Neural cell (in vitro differentiated cells): Measurements from ENCODE around the gene CFAP58. TPM values are rescaled to one million over a fixed set of nuclear protein-coding genes. Genes with fewer than 3 reads are reported as not detected.

Experiments
- H2AFZ ChIP-seq: fragments of 200-600, 300-800 bp; sonication (generic), shearing (Covaris generic); 2 replicates; pipeline ENCODE4 v1.6.0; 2014; ENCODE audit warnings: low read depth, mild to moderate bottlenecking, antibody characterized with exemption, low read length, moderate library complexity
- H3F3A ChIP-seq: fragments of 200-600 bp; shearing (Covaris generic); 2 replicates; pipeline ENCODE4 v1.6.1; 2016; ENCODE audit warnings: mild to moderate bottlenecking, moderate library complexity, mixed read lengths, antibody characterized with exemption, low read length; ENCODE audit not compliant: insufficient read depth, poor library complexity, severe bottlenecking
- H3K27ac ChIP-seq: fragments of 200-600, 300-800 bp; sonication (generic), shearing (Covaris generic); 2 replicates; pipeline ENCODE4 v1.5.1; 2014; ENCODE audit warnings: mild to moderate bottlenecking, low read length, moderate library complexity
- H3K27me3 ChIP-seq: fragments of 300-800, 200-600 bp; sonication (generic), shearing (Covaris generic); 2 replicates; pipeline ENCODE4 v1.6.0; 2014; ENCODE audit warnings: mild to moderate bottlenecking, low read depth, low read length, moderate library complexity; ENCODE audit not compliant: insufficient read depth
- H3K36me3 ChIP-seq: fragments of 300-800, 200-600 bp; sonication (generic), shearing (Covaris generic); 2 replicates; pipeline ENCODE4 v1.5.1; 2014; ENCODE audit warnings: mild to moderate bottlenecking, antibody characterized with exemption, low read length, moderate library complexity; ENCODE audit not compliant: insufficient read depth
- H3K4me2 ChIP-seq: fragments of 300-800, 200-600 bp; sonication (generic), shearing (Covaris generic); 2 replicates; pipeline ENCODE4 v1.6.0; 2014; ENCODE audit warnings: mild to moderate bottlenecking, low read length
- H3K4me3 ChIP-seq: fragments of 300-800, 200-600 bp; sonication (generic), shearing (Covaris generic); 2 replicates; pipeline ENCODE4 v1.5.1; 2014; ENCODE audit warnings: mild to moderate bottlenecking, low read length, moderate library complexity
- H3K79me2 ChIP-seq: fragments of 200-600 bp; shearing (Covaris generic); replicated peaks from 2 replicates; pipeline ENCODE4 v1.6.0; 2014; ENCODE audit warnings: mild to moderate bottlenecking, low read length, moderate library complexity; ENCODE audit not compliant: insufficient read depth
- H3K9ac ChIP-seq: fragments of 300-800, 200-600 bp; sonication (generic), shearing (Covaris generic); 2 replicates; pipeline ENCODE4 v1.6.1; 2016; ENCODE audit warnings: mild to moderate bottlenecking, low read length, mixed read lengths
- H3K9me2 ChIP-seq: fragments of 200-600 bp; shearing (Covaris generic); 2 replicates; pipeline ENCODE4 v1.6.1; 2016; ENCODE audit warnings: mild to moderate bottlenecking, low read length, mixed read lengths; ENCODE audit not compliant: insufficient read depth
- H3K9me3 ChIP-seq: fragments of 200-600, 300-800 bp; sonication (generic), shearing (Covaris generic); 2 replicates; pipeline ENCODE4 v1.6.1; 2016; ENCODE audit warnings: mild to moderate bottlenecking, mixed run types, low read length, moderate library complexity, mixed read lengths
- H4K20me1 ChIP-seq: fragments of 200-600 bp; shearing (Covaris generic); 2 replicates; pipeline ENCODE4 v1.6.1; 2016; ENCODE audit warnings: mild to moderate bottlenecking, mixed run types; ENCODE audit not compliant: insufficient read depth
- CTCF ChIP-seq: fragments of 450-650 bp; IDR thresholded peaks from 2 replicates; pipeline ENCODE4 v1.5.1; 2014; ENCODE audit warnings: antibody characterized with exemption, mild to moderate bottlenecking, moderate library complexity; ENCODE audit not compliant: poor library complexity, severe bottlenecking
- EP300 ChIP-seq: fragments of 450-650 bp; conservative IDR thresholded peaks from 2 replicates; pipeline ENCODE4 v1.6.1; 2014; ENCODE audit warnings: antibody characterized with exemption, mild to moderate bottlenecking, moderate library complexity; ENCODE audit not compliant: poor library complexity, severe bottlenecking
- EZH2 ChIP-seq: fragments of 200-600, 300-800 bp; shearing (Covaris generic), sonication (generic); IDR thresholded peaks from 2 replicates; pipeline ENCODE4 v1.6.1; 2014; ENCODE audit warnings: antibody characterized with exemption, low read length, borderline replicate concordance, mild to moderate bottlenecking; ENCODE audit not compliant: insufficient read depth, poor library complexity, severe bottlenecking
- MXI1 ChIP-seq: fragments of 450-650 bp; conservative IDR thresholded peaks from 2 replicates; pipeline ENCODE4 v1.6.1; 2014; ENCODE audit warnings: antibody characterized with exemption, mild to moderate bottlenecking; ENCODE audit not compliant: poor library complexity, severe bottlenecking
- POLR2AphosphoS5 ChIP-seq: IDR thresholded peaks from 2 replicates; pipeline ENCODE4 v1.6.1; 2012
- RAD21 ChIP-seq: fragments of 450-650 bp; conservative IDR thresholded peaks from 2 replicates; pipeline ENCODE4 v1.6.1; 2014; ENCODE audit warnings: antibody characterized with exemption, mild to moderate bottlenecking, moderate library complexity
- SMC3 ChIP-seq: fragments of 450-650 bp; conservative IDR thresholded peaks from 2 replicates; pipeline ENCODE4 v1.6.1; 2014; ENCODE audit warnings: antibody characterized with exemption, mild to moderate bottlenecking, moderate library complexity; ENCODE audit not compliant: poor library complexity
- TAF1 ChIP-seq: IDR thresholded peaks from 2 replicates; pipeline ENCODE4 v1.6.1; 2012; ENCODE audit warnings: low read depth
- polyA plus RNA-seq: library from polyadenylated mRNA; depleted of rRNA; stranded (reverse); fragments of >200 nt; gene quantifications from 2 replicates; pipeline ENCODE4 v1.2.3, GENCODE V29; 2014
- TF ChIP-seq, protein P1 (sequence below): IDR thresholded peaks from 2 replicates; pipeline ENCODE4 v1.6.1; 2012; ENCODE audit warnings: borderline replicate concordance

Gene CFAP58
- polyA plus RNA-seq, 1 donor from 2014 or later = not detected

DNA sequence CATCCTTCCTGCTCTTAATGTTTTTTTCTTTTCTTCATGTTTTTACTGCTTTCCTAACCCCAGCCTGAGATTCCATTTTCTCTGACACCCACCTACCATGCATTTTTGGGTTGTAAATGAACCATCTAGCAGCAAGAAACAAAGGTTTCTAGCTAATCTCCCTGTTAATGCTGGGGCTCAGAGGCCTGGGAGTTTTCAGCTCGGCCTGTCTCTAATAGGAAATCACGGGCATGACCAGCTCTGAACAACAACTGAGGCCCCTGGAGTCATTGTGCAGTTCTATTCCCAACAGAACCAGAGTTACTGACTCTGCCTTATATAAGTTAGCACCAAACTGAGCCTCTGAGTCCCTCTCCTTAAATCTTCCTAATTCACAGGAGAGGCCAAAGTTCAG is 134.8 kb downstream of the CFAP58 start:
- Histone ChIP-seq H3F3A (no peaks in the 10 kb centered on the region), H2AFZ (no peak overlapping the region), H3K9me3 (no peaks in the 10 kb centered on the region), H3K27me3 (no peaks in the 10 kb centered on the region), H3K9me2 (no peaks in the 10 kb centered on the region), H3K36me3 (no peaks in the 10 kb centered on the region), H4K20me1 (no peaks in the 10 kb centered on the region), H3K4me3 (no peak overlapping the region), H3K27ac (no peak overlapping the region), H3K9ac (no peak overlapping the region), H3K79me2 (no peaks in the 10 kb centered on the region), H3K4me2 (no peak overlapping the region)
- TF ChIP-seq EZH2 (no peak), POLR2AphosphoS5 (no peak), SMC3 (no peak), CTCF (no peak), EP300 (no peak), TAF1 (no peak), MXI1 (no peak), RAD21 (no peak)
- TF ChIP-seq, protein P1, sequence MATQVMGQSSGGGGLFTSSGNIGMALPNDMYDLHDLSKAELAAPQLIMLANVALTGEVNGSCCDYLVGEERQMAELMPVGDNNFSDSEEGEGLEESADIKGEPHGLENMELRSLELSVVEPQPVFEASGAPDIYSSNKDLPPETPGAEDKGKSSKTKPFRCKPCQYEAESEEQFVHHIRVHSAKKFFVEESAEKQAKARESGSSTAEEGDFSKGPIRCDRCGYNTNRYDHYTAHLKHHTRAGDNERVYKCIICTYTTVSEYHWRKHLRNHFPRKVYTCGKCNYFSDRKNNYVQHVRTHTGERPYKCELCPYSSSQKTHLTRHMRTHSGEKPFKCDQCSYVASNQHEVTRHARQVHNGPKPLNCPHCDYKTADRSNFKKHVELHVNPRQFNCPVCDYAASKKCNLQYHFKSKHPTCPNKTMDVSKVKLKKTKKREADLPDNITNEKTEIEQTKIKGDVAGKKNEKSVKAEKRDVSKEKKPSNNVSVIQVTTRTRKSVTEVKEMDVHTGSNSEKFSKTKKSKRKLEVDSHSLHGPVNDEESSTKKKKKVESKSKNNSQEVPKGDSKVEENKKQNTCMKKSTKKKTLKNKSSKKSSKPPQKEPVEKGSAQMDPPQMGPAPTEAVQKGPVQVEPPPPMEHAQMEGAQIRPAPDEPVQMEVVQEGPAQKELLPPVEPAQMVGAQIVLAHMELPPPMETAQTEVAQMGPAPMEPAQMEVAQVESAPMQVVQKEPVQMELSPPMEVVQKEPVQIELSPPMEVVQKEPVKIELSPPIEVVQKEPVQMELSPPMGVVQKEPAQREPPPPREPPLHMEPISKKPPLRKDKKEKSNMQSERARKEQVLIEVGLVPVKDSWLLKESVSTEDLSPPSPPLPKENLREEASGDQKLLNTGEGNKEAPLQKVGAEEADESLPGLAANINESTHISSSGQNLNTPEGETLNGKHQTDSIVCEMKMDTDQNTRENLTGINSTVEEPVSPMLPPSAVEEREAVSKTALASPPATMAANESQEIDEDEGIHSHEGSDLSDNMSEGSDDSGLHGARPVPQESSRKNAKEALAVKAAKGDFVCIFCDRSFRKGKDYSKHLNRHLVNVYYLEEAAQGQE = no peak

- no peak overlapping the region for H3K27ac ChIP-seq
- no peaks in the 10 kb centered on the region for H3K79me2 ChIP-seq
- no peaks in the 10 kb centered on the region for H3K27me3 ChIP-seq
- H3K9ac ChIP-seq = no peak overlapping the region
- H3K9me3 ChIP-seq = no peaks in the 10 kb centered on the region
- H3K9me2 ChIP-seq = no peaks in the 10 kb centered on the region
- no peaks in the 10 kb centered on the region for H3F3A ChIP-seq
- TF ChIP-seq, protein P1 = no peak
- no peak for TF ChIP-seq EP300
- no peak for TF ChIP-seq CTCF
- no peaks in the 10 kb centered on the region for H4K20me1 ChIP-seq
- no peaks in the 10 kb centered on the region for H3K36me3 ChIP-seq
- H2AFZ ChIP-seq = no peak overlapping the region
- H3K4me2 ChIP-seq = no peak overlapping the region
- no peak overlapping the region for H3K4me3 ChIP-seq
Measured at GRCh38 chr10:104492329-104492940, 138.8 kb downstream of the CFAP58 start.
